Endodermal cell (in vitro differentiated cells): ENCODE data around the gene ARHGAP26. TPM values are rescaled to one million over a fixed set of nuclear protein-coding genes. Genes with fewer than 3 reads are reported as not detected.

ENCODE experiments used
- DNase-seq: peaks from one replicate; pipeline ENCODE4 v3.0.0-alpha.2; 2017
- H3K27ac ChIP-seq: 2 replicates; pipeline ENCODE4 v1.5.1; 2013; ENCODE audit warnings: mild to moderate bottlenecking, low read depth, low read length, moderate library complexity
- H3K27me3 ChIP-seq: 2 replicates; pipeline ENCODE4 v1.6.1; 2013; ENCODE audit warnings: mild to moderate bottlenecking, low read length, moderate library complexity; ENCODE audit not compliant: insufficient read depth, control insufficient read depth, poor library complexity, severe bottlenecking
- H3K36me3 ChIP-seq: 2 replicates; pipeline ENCODE4 v1.7.0; 2013; ENCODE audit warnings: mild to moderate bottlenecking, low read length, moderate library complexity; ENCODE audit not compliant: control insufficient read depth, insufficient read depth
- H3K4me1 ChIP-seq: one replicate; pipeline ENCODE4 v1.7.0; 2013; ENCODE audit warnings: low read length; ENCODE audit not compliant: control insufficient read depth, insufficient read depth
- H3K4me3 ChIP-seq: 2 replicates; pipeline ENCODE4 v1.5.1; 2013; ENCODE audit warnings: mild to moderate bottlenecking, low read length, moderate library complexity
- H3K9ac ChIP-seq: 2 replicates; pipeline ENCODE4 v1.6.1; 2013; ENCODE audit warnings: mild to moderate bottlenecking, low read length, moderate library complexity; ENCODE audit not compliant: poor library complexity, severe bottlenecking; ENCODE audit errors: extremely low read depth
- H3K9me3 ChIP-seq: 2 replicates; pipeline ENCODE4 v1.6.1; 2013; ENCODE audit warnings: mild to moderate bottlenecking, low read length, moderate library complexity; ENCODE audit not compliant: control insufficient read depth
- H3K27ac Mint-ChIP-seq: 2 replicates; pipeline ENCODE4 v1.8.0; 2020; ENCODE audit warnings: mixed read lengths
- H3K27me3 Mint-ChIP-seq: 2 replicates; pipeline ENCODE4 v1.8.0; 2021; ENCODE audit warnings: mild to moderate bottlenecking, mixed read lengths; ENCODE audit not compliant: insufficient read depth
- H3K36me3 Mint-ChIP-seq: 2 replicates; pipeline ENCODE4 v1.8.0; 2020; ENCODE audit warnings: low read depth, mixed read lengths
- H3K4me1 Mint-ChIP-seq: 2 replicates; pipeline ENCODE4 v1.8.0; 2020; ENCODE audit warnings: mixed read lengths
- H3K4me3 Mint-ChIP-seq: 2 replicates; pipeline ENCODE4 v1.8.0; 2020; ENCODE audit warnings: mild to moderate bottlenecking, moderate library complexity, mixed read lengths
- H3K9me3 Mint-ChIP-seq: 2 replicates; pipeline ENCODE4 v1.8.0; 2020; ENCODE audit warnings: mild to moderate bottlenecking, mixed read lengths
- WGBS, 2 experiments: methylation state at CpG; one replicate each; pipeline versions ENCODE4 v1.1.5 to v1.1.7; 2013; ENCODE audit warnings: missing lambda C conversion rate in 2 of 2, mixed read lengths in 1 of 2; ENCODE audit not compliant: insufficient coverage in 1 of 2, insufficient read length in 1 of 2; 5-methylcytosine and 5-hydroxymethylcytosine counted together
- total RNA-seq, 2 donors: library from RNA; stranded (reverse); fragmentation: NEBNext Ultra II Directional in 1 of 2; extraction: Animal tissue kit (Norgen Biotek cat#: 25700) in 1 of 2; gene quantifications; 2 replicates in 1 of 2; 3 replicates in 1 of 2; pipeline ENCODE4 v1.2.1, GENCODE V29; 2021
- TF ChIP-seq, protein P1 (sequence below): fragments of 200-600 bp; sonication (generic); conservative IDR thresholded peaks from 2 replicates; pipeline ENCODE4 v1.5.0; 2021; ENCODE audit warnings: antibody characterized with exemption, mild to moderate bottlenecking

ARHGAP26 gene
- total RNA-seq, 2 donors from 2014 or later = 49.2 to 60.5 TPM

DNA sequence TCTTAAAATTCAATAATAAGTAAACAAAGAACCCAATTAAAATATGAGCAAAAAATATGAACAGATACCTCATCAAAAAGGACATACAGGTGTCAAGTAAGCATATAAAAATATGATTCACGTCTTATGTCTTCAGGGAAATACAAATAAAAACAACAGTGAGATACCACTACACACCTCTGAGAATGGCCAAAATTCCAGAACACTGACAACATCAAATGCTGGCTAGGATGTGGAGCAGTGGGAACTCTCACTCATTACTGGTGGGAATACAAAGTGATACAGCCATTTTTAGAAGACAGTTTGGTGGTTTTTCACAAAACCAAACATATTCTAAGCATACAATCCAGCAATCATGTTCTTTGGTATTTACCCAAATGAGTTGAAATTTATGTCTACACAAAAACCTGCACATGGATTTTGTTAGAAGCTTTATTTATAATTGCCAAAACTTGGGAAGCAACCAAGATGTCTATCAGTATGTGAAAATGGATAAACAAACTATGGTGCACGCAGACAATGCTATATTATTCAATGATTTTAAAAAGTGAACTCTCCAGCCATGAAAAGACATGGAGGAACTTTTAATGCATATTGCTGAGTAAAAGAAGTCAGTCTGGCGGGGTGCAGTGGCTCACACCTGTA lies 381.0 kb downstream of the ARHGAP26 start:
- Mint-ChIP-seq H3K4me3 (no peak overlapping the region), H3K4me1 (peaks cover 20% of the 10 kb centered on the region), H3K27me3 (peaks cover 1% of the 10 kb centered on the region), H3K27ac (no peak overlapping the region), H3K36me3 (peaks cover 47% of the 10 kb centered on the region), H3K9me3 (no peaks in the 10 kb centered on the region)
- H3K27ac ChIP-seq = no peak overlapping the region
- no peaks in the 10 kb centered on the region for H3K36me3 ChIP-seq
- WGBS, 2 experiments = 96% methylated on average over 3 of the region's 3 CpGs; no CpG with 5 or more reads in 1 of the 2 experiments
- H3K9ac ChIP-seq = no peak overlapping the region
- H3K27me3 ChIP-seq = no peaks in the 10 kb centered on the region
- TF ChIP-seq, protein P1, sequence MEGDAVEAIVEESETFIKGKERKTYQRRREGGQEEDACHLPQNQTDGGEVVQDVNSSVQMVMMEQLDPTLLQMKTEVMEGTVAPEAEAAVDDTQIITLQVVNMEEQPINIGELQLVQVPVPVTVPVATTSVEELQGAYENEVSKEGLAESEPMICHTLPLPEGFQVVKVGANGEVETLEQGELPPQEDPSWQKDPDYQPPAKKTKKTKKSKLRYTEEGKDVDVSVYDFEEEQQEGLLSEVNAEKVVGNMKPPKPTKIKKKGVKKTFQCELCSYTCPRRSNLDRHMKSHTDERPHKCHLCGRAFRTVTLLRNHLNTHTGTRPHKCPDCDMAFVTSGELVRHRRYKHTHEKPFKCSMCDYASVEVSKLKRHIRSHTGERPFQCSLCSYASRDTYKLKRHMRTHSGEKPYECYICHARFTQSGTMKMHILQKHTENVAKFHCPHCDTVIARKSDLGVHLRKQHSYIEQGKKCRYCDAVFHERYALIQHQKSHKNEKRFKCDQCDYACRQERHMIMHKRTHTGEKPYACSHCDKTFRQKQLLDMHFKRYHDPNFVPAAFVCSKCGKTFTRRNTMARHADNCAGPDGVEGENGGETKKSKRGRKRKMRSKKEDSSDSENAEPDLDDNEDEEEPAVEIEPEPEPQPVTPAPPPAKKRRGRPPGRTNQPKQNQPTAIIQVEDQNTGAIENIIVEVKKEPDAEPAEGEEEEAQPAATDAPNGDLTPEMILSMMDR = no peak
- no peaks in the 10 kb centered on the region for H3K9me3 ChIP-seq
- peaks cover 5% of the 10 kb centered on the region for H3K4me1 ChIP-seq
- no peak for DNase-seq
- no peak overlapping the region for H3K4me3 ChIP-seq

DNA sequence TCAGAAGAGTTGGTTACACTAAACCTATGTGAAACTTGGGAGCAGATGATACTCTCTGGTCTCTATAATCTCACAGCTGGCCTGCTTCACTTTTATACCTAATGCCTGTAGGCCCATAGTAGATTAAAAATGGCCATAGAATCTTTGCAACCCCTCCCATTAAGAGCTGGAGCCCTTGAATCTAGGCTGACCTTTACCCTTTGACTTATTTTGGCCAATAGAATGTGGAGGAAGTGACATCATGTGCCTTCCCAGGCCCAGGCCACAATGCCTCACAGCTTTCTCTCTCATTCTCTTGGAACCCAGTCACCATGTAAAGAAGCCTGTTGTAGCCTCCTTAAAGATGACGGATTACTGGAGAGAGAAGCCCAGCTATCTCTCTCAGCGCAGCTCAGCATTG lies 382.3 kb downstream of the ARHGAP26 start:
- H3K9me3 Mint-ChIP-seq = no peaks in the 10 kb centered on the region
- Histone ChIP-seq H3K36me3 (no peaks in the 10 kb centered on the region), H3K27ac (no peak overlapping the region), H3K9me3 (no peaks in the 10 kb centered on the region), H3K27me3 (no peaks in the 10 kb centered on the region), H3K9ac (no peak overlapping the region), H3K4me1 (peaks cover 5% of the 10 kb centered on the region), H3K4me3 (no peak overlapping the region)
- no peaks in the 10 kb centered on the region for H3K27me3 Mint-ChIP-seq
- no peak for DNase-seq
- H3K4me1 Mint-ChIP-seq = peaks cover 20% of the 10 kb centered on the region
- H3K27ac Mint-ChIP-seq = no peak overlapping the region
- TF ChIP-seq, protein P1 = no peak
- H3K36me3 Mint-ChIP-seq = peaks cover 43% of the 10 kb centered on the region
- H3K4me3 Mint-ChIP-seq = no peak overlapping the region
- 95 to 100% methylated on average over 1 to 2 of the region's 2 CpGs for WGBS, 2 experiments

DNA sequence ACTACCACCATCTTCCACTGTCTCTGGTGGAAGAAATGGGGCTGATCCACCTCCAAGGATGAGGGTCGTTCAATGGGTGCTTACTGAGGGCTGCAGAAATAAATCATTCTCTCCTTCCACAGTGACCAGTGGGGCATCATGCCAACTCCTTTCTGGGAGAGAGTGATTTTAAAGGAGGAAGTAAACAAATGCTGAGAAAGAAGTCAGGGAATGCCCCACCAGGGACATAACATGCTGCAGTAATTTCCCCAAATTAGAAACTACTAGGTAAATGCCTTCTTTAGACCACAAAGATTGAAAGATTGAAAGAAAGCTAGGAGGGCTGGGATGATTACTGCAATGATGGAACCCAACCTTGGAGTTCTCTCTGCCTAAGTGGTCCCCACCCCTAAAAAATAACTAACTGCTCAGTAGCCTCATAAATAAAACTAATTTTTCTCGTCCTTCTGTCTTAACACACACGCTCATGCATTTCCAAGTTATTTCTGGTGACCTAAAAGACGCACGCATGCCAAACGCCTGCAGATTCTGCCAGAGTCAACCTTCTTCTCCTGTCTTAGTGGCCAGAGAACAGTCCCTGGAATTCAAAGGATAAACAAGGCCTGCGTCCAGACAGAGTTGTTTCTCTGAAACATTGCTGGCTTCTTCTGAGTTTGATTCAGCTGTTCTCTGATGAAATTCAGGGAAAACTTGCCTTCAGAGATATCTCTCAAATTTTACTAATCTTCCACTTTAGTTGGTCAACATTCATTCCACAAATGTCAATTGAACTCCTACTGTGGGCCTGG lies 383.3 kb downstream of the ARHGAP26 start:
- Histone ChIP-seq H3K27me3 (no peaks in the 10 kb centered on the region), H3K9me3 (no peaks in the 10 kb centered on the region), H3K4me3 (no peak overlapping the region), H3K9ac (no peak overlapping the region), H3K4me1 (peaks cover 7% of the 10 kb centered on the region), H3K27ac (no peak overlapping the region), H3K36me3 (no peaks in the 10 kb centered on the region)
- no peak for DNase-seq
- TF ChIP-seq, protein P1 = no peak
- Mint-ChIP-seq H3K9me3 (no peaks in the 10 kb centered on the region), H3K27me3 (no peaks in the 10 kb centered on the region), H3K4me3 (no peak overlapping the region), H3K27ac (no peak overlapping the region), H3K36me3 (peaks cover 33% of the 10 kb centered on the region), H3K4me1 (peaks cover 24% of the 10 kb centered on the region)
- 94 to 99% methylated on average over 6 to 7 of the region's 7 CpGs for WGBS, 2 experiments
